HG03280 (cell line): ENCODE data around the gene KRT2.
"Not testable (repeated sequence)": the region's sequence is repeated elsewhere in the genome, so short reads cannot be mapped to it uniquely, and the experiment has no call there.

ENCODE experiments used
- ATAC-seq: cut with Tn5 transposase; IDR thresholded peaks from one replicate; pipeline ENCODE4 v1.9.1; 2021; ENCODE audit warnings: mild to moderate bottlenecking, moderate library complexity; ENCODE audit not compliant: unreplicated experiment

KRT2 gene

DNA sequence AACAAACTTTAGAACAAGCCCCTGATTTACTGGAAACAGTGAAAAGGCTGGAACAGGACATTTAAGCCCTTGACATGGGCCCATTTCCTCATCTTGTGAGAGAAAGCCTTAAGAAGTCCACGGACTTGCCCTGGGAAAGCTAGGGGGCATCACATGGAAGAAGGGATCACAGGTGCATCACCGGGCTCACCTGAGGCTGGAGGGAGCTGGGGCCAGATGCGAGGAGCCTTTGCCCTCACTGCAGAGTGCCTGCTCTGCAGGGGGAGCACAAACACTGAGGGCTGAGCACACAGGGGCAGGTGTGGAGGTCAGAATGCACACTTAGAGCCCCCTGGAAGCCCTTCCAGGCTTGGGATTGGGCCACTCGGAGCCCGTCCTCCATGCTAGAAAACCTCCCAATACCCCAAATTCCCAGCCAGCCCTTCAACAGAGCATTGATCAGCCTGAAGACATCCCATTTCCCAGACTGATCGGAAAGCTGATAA lies 33.4 kb upstream of the KRT2 start:
- ATAC-seq = no peak

DNA sequence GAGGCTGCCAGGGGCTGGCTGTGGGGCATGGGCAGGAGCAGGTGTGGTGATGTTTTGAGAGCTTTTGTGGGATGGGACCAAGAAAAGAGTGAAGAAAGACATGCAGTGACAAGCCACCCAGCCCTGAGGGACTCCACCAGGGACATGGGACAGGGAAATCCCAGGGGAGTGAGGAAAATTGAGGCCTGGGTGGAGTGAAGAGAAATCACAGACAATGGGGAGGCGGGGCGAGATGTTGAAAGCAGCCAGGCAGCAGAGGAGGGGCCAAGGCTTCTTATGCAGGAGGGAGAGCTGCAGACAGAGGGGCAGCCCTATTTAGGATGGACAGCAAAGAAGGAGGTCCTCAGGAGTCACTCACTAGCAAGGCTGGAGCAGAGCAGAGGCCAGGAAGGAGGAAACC lies 32.4 kb upstream of the KRT2 start:
- ATAC-seq = no peak

DNA sequence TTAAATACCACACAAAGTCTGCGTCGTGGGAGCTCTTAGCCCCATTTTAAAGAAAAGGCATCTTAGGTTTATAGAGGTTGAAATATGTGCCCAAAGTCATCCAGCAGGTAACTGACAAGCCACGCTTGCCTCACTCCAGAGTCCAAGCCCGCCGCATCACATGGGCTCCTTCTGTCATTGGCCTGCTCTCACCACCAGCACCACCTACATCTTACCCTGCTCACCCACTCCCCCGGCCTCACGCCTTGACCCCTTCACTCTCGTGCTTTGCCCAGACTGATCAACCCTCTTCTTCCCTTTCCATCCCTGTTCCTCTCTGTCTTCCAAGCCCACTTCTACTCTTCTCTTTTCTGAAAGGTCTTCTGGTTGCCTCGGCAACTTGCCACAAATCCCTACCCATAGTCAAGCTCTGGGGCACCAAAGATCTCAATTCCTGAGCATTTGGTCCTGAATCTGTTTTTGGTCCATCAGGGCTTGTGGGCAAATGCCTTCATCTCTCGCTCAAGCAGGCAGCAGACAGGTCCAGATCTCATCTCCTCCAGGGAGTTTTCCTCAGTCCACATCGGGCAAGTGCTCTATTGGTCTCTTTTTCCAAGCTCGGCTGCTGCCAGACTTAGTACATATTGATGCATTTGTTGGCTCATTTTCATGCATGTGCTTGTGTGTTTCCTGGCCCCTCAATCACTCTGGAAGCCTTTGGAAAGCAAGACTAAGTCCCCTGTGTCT lies 31.7 kb upstream of the KRT2 start:
- no peak for ATAC-seq

DNA sequence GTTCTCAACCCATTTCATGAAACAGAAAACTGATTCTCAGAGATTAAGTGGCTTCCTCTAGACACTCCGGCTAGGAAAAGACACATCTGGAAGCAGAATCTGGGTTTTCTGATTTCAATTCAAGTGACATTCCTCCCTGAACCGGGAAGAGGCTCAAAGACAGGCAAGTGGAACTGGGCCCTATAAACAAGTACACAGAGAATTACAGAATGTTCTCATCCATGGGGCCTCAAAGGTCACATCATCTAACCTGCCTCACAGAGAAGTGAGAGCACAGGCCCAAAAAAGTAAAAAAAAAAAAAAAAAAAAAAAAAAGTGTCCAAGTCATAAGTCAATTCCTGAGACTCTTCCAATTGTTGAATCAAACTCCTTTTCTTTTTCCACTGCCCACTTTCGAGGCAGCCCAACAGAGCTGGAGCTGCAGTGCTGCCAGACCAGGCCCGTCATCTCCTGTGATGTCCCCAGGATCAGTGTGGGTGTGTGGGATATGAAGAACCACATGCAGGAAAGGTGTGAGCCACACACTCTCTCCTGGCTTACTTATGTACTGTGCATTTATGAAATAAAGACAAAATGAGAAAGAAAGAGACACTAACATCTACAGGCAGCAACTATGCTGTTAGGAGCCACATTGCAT lies 31.0 kb upstream of the KRT2 start:
- ATAC-seq = no peak

DNA sequence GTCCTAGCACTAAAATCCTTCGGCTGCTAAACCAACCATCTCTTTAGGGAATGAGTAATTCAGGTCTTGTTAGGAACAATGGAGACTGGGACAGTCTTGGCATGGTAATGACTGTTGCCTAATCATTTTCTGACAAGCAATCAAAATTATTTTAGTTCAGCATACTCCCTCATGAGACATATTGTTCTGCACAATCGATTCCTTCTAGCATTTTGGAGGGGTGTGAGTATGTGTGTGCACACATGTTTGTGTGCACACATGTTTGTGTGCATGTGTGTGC lies 30.3 kb upstream of the KRT2 start:
- ATAC-seq = no peak

DNA sequence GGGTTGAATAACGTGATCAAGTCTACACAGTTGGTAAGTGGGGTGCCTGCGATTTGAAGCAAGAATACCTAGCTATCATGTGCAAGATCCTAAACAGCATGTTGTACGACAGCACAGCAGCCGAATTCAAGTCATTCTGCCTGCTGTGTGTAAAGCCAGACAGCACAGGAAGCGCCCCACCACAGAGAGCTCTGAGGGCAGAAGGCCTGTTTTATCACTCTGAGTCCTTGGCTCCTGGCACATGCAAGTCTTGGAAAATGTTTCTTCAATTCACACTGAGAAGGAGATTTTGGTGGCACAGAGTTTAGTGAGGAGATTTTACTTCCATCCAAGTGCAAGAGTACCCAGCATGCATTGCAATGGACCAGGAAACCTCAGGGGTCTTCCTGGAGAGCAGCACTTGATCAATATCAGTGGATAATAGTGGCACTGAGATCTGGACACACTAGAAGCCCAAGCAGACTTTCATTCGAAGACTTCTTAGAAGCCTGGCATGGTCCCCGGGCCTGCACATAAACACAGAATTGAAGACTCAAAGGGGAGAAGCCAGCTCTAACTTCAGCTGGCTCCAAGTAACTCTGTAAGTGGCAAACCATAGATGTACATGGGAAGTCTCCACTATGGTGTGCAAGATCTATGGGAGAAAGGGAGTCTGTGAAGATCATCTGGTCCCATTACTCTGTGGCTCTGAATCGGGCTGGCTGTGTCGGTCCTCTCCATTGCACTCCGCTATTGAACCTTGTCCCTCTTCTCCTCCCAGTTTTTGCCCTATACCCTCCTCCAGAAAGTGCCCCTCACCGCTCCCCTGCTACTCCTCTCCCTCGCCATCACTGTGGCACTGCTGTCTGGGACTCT lies 29.7 kb upstream of the KRT2 start:
- ATAC-seq = no peak

DNA sequence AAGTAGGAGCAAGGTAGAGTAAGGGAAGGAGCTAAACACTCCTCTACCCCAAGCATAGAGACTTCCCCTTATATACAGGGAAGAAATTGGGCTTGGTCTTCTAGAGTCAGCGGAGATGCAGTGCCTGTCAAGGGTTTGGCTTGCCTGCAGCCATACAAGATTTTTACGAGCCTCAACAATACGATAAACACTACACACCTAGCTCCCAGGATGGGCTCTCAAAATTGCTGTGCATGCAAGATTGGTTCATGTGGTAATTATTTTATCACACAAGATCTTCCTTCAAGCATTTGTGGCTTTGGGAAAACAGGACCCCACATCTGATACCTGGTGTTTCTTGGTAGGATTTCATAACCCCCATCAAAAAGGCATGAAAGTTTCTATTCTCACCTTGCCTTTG lies 28.4 kb upstream of the KRT2 start, which contains the start of gene KRT1:
Gene KRT1 (minus strand): TSS at position 45 of the 400 bp plus-strand sequence. CDS start 59 bp downstream, outside the sequence.
- no peak for ATAC-seq

DNA sequence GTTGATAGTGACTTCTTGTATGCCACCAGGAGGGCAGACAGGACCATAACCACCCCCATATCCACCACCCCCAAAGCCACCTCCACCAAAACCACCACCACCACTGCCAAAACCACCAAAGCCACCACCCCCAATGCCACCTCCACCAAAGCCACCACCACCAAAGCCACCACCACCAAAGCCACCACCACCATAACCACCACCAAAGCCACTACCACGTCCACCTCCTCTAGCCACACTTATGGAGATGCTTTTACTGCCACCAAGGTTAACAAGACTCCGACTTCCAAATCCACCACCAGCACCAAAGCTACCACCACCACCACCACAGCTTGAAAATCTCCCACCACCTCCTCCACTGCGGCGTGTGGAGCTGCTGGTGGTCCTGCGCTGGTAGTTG lies 27.9 kb upstream of the KRT2 start:
- no peak for ATAC-seq

DNA sequence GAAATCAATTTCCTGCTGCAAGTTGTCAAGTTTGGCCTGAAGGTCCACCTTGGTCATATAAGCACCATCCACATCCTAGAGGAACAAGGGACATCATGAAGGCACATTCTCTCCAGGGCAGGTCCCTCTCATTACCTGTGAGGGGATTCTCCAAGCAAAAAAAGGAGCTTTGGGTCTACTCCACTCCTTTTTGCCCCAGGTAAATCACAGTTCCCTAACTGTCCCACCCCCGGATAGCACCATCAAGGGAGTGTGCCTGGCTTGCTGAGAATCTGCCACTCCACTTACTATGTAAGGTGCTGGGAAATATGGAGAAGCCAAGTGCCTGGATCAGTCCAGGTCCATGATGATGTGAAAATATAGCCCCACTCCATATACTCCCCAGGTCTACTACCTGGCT lies 25.7 kb upstream of the KRT2 start:
- ATAC-seq = no peak

DNA sequence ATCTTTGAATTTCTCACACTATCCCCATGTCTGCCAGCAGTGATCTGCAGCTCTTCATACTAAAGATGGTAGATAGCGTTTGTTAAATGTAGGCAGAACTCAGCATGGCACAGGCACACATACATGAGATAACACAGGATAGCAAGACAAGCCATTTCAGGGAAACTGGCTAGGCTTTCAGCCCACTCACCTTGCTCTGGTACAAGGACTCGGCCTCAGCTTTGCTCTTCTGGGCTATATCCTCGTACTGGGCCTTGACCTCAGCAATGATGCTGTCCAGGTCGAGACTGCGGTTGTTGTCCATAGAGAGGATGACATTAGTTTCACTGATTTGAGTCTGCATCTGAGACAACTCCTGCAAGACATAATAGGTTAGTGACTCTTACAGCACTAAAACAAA lies 25.1 kb upstream of the KRT2 start:
- ATAC-seq = no peak

DNA sequence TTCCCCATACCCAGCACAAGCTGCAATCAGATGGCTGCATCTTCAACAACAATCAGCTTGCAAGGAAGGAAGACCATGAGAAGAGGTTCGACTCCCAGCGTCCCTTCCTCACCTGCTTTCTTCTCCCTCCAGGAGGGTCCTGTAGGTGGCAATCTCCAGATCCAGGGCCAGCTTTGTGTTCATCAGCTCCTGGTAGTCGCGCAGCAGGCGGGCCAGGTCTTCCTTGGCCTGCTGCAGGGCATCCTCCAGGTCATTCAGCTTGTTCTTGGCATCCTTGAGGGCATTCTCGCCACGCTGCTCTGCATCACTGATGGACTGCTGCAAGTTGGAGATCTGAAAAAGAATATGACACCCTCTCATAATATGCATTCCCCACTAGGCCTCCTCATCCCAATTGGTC lies 24.2 kb upstream of the KRT2 start:
- ATAC-seq = no peak

DNA sequence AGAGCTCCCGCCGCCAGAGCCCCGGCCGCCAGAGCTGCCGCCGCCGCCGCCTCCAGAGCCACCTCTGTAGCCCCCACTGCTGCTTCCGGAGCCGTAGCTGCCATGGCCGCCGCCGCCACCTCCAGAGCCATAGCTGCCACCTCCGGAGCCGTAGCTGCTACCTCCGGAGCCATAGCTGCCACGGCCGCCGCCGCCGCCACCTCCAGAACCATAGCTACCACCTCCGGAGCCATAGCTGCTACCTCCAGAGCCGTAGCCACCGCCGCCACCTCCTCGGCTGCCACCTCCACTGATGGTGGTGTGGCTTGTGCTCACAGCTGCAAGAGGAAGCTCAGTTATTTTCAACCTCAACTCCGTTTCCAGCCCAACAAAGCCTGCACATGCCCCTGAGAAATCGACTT lies 23.3 kb upstream of the KRT2 start:
- no peak for ATAC-seq

DNA sequence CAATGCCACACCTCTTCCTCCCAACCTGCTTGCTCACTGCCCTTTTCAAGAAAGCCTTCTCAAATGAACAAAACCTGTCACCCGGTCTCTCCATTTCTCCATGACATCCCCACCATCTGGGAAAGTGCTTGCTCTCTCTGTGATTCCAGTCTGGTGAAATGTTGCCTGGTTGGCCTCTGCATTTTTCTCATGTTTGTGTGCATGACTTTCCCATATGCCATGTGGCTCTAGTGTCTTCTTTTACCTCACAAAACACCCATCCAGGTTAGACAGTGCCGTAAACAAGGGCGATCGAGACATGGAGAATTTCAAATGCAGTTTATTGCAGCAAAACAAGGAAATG lies 22.4 kb upstream of the KRT2 start:
- no peak for ATAC-seq

DNA sequence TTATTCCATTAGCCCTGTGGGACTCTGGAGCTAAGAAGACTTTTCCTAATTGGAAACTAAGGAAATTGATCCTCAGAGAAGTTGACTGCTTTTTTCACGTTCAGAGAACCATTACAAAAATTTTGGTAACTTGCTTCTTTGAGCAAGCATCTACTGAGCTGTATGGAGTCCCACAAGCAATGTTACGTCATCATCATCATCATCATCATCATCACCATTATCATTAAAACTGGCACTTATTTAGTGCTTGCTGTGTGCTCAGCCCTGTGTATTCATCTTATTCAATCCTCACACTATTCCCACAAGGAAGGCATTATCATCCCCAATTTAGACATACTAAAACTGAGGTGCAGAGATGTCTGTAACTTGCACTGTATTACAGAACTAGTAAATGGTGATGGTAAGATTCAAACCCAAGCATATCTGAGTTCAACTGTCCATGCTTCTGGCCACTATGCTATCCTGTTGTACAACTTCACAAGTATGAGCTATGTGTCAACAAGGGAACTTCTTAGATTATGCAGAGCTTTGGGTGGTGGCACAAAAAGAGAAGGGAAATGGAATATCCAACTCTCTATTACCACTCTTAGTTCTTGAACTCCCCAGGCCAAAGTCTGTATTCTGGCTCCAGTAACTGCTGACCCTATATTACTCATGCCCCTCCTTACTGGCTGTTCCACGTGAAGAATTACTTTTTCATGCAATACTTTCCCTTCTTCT lies 21.9 kb upstream of the KRT2 start:
- ATAC-seq = no peak

DNA sequence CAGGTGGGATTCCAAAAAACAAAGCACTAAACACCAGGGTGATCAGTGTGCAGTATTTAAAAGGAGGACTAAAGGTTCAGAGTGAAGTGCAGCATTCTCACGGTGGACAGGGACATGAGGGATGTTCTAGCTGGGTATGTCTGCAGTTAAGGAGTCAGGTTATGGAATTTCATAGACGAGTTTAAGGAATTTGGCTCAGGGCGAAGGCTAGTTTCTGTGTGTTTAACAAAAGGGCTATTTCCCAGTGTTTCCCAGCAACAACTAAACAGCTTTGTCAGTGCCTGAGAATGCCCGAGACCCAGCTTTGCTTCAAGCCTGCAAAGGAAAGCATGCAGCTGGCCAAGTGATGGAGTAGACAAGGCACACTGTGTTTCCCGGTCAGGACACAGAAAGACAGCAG lies 21.2 kb upstream of the KRT2 start:
- no peak for ATAC-seq

DNA sequence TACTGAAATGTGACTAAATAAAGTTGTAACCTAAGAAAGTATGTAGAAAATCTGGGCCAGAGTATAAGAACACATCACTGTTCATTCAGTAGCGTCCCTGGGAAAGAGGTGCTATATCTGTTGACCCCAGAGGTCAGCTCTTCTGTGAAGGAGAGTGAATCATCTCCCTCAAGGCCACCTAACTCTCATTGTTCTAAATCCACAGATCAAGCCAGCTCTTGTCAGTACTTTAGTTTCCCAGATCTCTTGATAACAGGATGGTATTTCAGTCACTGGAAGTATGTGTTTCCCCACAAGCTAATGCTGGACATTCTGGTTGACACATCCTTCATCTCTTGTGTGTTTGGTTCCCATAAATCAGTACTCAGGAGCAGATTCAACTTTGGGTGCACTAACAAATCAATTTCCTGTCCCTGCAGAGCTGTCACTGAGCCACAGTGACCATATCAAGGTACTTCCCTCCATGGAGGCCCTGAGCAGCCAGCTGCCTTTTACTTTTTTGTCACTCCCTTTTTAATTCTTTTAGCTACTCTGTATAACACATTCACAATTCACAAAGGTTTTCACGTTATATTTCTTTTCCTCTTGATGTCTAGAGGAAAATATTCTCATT lies 20.4 kb upstream of the KRT2 start:
- ATAC-seq = no peak

DNA sequence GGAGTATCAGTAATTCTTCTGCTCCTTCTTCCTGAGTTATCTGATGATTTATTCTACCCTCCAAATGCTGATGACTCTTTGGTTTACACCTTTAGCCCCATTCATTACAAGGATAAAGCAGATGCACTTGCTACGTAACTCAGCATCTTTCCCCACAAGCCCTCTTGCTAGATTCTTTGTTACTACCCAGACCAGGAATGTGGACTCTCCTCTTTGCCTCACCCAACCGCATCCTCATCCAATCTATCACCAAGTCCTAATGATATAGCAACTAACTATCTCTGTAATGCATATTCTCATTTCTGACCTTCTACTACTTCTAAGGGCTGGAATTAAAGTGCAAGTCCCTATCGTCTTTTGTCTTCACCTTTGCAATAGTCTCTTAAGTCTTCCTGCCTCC lies 18.9 kb upstream of the KRT2 start:
- no peak for ATAC-seq

DNA sequence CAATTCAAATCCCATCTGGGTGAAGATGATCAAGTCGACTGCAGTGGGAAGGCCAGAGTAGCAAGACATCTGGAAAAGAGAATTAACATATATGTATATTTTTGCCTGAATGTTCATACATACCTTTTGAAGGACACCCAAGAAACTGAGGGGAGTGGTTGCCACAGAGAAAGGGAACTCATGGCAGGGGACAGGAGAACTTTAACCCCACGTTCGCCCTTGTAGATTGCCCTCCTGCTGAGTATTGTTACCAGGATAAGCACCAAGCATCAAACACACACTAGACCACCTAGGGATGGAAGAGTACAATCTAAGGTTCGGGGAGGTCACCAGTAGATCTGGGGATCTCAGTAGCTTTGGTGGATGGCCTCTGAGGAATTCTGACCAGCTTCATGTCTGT lies 18.5 kb upstream of the KRT2 start:
- ATAC-seq = no peak

DNA sequence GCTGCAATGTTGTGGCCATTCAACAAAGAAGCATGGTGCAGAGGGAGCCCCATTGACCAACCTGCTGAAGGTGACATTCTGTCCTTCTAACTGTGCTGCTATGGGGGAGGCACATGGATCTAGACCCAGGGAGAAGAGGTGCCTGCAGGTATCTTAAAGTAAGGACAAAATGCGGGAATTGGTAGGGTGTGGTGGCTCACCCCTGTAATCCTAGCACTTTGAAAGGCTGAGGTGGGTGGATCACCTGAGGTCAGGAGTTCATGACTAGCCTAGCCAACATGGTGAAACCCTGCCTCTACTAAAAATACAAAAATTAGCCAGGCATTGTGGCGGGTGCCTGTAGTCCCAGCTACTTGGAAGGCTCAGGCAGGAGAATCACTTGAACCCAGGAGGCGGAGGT lies 17.9 kb upstream of the KRT2 start:
- ATAC-seq = not testable (repeated sequence)

DNA sequence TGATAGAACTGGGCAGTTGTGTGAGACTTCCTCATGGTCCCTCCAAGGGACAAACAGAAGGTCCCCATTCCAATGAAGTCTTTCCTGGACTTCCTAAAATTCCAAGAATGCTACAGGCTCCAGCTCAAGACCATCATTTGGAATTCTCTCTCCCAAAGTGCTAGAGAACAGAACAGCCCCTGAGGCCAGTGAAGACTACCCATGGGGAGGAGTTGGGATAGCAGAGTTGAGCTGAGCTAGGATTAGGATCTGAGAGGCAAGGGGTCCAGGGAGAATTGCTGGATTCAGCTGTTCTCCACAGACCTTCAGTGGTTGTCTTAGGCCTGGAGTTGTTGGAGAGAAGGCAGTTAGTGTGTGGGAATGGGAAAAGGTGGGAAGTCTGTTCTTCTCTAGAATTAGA lies 17.4 kb upstream of the KRT2 start:
- ATAC-seq = no peak

DNA sequence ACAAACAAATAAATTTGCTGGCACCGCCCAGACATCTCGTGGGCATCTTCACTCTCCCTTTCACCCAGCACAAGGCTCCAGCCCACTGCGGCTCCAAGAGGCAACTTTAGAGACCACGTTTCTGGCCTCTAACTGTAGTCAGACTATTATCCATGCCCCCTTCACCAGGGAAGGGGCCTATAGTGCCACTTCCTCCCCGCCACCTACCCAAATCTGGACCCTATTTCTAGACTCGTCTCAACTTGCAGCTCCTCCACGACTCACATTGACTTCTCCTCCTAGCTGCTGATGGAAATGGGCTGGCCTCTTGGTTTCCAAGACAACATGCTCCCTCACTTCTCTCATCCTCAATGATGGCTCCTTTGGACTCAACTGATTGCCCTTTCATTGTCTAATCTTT lies 15.9 kb upstream of the KRT2 start:
- ATAC-seq = no peak
